ES-I3 (cell line): ENCODE measurements around the gene CETN1.

Source experiments
- H3K36me3 ChIP-seq: 2 replicates; pipeline ENCODE4 v1.6.1; 2013; ENCODE audit warnings: mild to moderate bottlenecking, low read length, control low read depth, moderate library complexity; ENCODE audit not compliant: insufficient read depth
- H3K4me1 ChIP-seq: 2 replicates; pipeline ENCODE4 v1.6.1; 2013; ENCODE audit warnings: mild to moderate bottlenecking, control low read depth, low read length; ENCODE audit not compliant: insufficient read depth
- H3K9ac ChIP-seq: 2 replicates; pipeline ENCODE4 v1.6.1; 2013; ENCODE audit warnings: low read depth, mild to moderate bottlenecking, low read length, moderate library complexity
- H3K9me3 ChIP-seq: 2 replicates; pipeline ENCODE4 v1.6.1; 2013; ENCODE audit warnings: mild to moderate bottlenecking, low read length, moderate library complexity; ENCODE audit not compliant: control insufficient read depth, insufficient read depth

The CETN1 gene

DNA sequence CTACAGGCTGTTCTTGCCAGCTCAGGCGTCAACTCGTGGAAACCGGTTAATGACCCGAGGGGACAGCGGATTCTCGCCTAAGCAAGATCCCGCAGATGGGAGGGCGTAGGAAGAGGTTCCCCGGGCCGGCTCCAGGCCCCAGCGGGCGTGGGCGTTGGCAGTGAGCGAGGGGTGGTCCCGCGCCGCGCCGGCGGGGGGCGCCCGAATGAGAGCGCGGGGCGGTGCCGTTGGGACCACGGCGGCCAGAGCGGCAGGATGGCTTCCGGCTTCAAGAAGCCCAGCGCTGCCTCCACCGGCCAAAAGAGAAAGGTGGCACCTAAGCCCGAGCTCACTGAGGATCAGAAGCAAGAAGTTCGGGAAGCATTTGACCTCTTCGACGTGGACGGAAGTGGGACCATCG, at the start of gene CETN1:
Gene CETN1, plus strand, starts transcription at position 227 of the 400 bp plus-strand sequence. Its CDS starts 29 bp downstream, at position 256.
- Histone ChIP-seq H3K9me3 (no peaks in the 10 kb centered on the region), H3K36me3 (no peaks in the 10 kb centered on the region), H3K9ac (no peak within 1 kb of the TSS), H3K4me1 (peaks cover 6% of the 10 kb centered on the region)

DNA sequence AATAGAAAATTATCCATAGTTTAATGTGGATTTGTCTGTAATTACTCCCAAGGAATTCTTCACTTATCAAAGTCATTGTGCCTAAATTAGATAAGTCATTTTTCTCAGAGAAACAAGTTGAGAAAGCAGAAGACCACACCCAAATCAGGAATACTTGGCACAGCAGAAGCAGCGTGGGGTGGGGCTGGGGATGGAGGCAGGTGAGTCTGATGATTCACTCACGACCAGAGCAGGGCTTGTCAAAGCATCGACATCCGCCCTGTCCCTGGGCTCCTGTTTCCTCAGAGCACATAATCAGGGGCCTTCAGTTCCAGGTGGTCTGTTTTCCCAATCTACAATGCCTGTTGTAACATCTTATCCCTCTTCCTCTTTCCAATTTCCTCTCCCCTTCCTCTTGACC, 48.2 kb upstream of the CETN1 start:
- Histone ChIP-seq H3K36me3 (no peaks in the 10 kb centered on the region), H3K4me1 (no peaks in the 10 kb centered on the region), H3K9ac (no peak overlapping the region), H3K9me3 (no peaks in the 10 kb centered on the region; the same call in 1 of the 2 replicates)

DNA sequence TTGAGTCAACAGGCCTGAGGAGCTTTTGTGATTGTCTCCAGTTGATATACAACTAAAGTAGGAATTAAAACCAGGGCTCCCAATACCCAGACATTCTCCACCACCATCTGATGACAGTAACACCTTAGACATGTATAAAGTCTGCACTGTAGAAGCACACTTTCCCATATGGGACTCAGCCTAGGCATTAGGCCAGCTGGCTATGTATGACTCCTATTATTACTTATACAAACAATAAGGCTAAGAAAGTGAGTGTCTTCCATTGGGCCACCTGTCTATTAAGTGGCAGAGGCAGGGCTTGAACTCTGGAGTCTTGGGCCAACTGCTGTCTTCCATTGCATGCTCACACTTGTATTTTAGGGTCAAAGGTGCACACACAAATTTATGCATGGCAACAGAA, 47.5 kb upstream of the CETN1 start:
- Histone ChIP-seq H3K36me3 (no peaks in the 10 kb centered on the region), H3K4me1 (no peaks in the 10 kb centered on the region), H3K9me3 (no peaks in the 10 kb centered on the region; the same call in 1 of the 2 replicates), H3K9ac (no peak overlapping the region)

DNA sequence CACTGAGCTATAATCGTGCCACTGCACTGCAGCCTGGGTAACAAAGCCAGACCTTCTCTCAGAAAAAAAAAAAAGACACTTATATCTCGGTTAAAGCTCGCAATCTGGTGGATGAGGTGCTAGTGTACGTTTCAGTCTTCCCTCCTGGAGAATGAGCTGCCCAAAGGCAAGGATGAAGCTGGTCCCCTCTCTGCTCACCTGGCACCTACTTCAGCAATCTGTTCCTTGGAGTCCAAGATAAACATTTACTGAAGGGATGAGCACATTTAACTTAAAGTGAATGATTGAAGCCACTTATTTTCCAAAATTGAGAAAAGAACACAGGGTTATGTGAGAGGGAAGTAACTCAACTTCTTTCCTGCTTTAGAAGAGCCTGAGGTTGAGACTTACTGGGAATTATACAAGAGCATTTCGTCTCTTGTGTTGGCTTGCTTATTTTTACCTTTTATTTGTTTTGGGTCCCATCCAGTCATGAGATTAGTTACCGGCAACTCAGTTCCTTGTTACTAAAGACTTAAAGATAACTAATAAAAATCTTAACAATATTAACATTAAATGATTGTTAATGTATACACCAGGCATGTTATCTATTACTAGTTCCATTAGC, 46.1 kb upstream of the CETN1 start:
- Histone ChIP-seq H3K36me3 (no peaks in the 10 kb centered on the region), H3K4me1 (no peaks in the 10 kb centered on the region), H3K9ac (no peak overlapping the region), H3K9me3 (no peaks in the 10 kb centered on the region; the same call in 1 of the 2 replicates)

DNA sequence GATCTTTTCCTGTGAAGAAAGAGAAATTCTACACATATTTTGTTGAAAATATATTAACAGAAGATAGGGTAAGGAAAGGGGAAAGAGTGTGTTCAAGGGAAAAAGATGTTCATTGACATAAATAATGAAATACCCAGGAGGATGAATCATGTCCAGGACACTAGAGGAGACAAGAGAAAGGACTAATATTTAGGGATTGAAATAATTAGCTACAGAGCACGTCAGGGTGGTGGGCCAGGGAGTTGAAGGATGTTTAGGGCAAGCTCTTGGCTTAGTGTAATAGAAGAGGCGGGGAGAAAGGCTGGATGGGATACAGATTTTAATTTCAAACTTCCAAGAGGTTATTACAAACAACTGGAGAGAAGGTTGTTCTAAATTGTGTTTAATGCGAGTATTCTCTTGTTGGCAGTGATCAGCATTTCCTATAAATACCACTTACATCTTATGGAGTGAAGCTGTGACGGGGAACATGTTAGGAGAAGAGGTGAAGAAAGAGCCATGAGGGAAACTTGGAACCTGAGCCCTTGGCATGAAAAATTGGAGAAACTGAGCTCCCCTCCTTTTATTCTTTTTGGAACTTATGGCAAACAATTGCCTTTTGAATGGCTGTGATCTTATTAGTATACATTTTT, 36.6 kb upstream of the CETN1 start:
- Histone ChIP-seq H3K9ac (no peak overlapping the region), H3K9me3 (no peaks in the 10 kb centered on the region), H3K36me3 (no peaks in the 10 kb centered on the region), H3K4me1 (no peaks in the 10 kb centered on the region)

DNA sequence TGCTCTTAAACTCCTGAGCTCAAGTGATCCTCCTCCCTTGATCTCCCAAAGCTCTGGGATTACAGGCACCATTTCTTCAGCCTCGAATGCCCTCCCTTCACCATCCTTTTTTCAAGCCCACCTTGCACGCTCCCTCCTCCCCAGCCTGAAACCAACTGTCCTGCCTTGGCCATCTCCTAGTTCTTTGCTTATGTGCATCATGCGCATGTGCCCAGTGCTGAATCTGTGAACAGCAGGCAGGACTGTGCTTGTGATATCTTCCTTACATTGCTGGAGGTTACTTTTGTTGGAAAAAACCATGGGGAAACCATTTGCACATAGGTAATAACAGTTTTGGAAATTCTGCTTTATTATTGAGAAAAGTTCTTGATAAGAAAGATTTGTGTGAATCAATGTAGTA, 30.2 kb upstream of the CETN1 start:
- Histone ChIP-seq H3K9ac (no peak overlapping the region), H3K36me3 (no peaks in the 10 kb centered on the region)

DNA sequence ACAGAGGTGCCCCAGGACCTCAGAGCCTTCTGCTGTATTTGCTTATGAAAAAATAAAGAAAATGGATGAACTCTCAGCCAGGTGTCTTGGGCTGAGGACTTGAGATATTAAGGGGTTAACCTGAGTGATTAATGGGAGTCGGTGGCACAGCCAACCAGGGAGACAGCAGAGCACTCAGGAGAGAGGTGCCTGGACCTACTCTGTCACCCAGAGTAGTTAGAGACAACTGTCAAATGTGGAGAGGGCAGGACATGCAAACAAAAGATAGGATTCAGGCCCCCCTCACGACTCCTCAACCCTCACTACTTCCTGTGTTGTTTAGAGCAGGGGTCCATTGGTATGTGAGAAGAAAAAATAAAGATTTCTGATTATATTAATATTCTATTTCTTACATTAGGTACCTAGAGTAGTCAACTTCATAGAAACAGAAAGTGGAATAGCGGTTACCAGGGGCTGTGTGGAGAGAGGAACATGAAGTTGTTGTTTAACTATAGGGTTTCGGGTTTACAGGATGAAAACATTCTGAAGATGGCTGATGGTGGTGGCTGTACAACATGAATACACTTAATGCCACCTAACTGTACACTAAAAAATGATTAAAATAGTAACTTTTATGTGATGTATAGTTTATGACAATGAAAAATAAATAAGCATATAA, 28.6 kb upstream of the CETN1 start:
- Histone ChIP-seq H3K9me3 (no peaks in the 10 kb centered on the region), H3K9ac (no peak overlapping the region), H3K36me3 (no peaks in the 10 kb centered on the region), H3K4me1 (no peaks in the 10 kb centered on the region)

More for the DNA sequence above, 30.2 kb upstream of the CETN1 start:
- H3K9me3 ChIP-seq: no peaks in the 10 kb centered on the region
- no peaks in the 10 kb centered on the region for H3K4me1 ChIP-seq

DNA sequence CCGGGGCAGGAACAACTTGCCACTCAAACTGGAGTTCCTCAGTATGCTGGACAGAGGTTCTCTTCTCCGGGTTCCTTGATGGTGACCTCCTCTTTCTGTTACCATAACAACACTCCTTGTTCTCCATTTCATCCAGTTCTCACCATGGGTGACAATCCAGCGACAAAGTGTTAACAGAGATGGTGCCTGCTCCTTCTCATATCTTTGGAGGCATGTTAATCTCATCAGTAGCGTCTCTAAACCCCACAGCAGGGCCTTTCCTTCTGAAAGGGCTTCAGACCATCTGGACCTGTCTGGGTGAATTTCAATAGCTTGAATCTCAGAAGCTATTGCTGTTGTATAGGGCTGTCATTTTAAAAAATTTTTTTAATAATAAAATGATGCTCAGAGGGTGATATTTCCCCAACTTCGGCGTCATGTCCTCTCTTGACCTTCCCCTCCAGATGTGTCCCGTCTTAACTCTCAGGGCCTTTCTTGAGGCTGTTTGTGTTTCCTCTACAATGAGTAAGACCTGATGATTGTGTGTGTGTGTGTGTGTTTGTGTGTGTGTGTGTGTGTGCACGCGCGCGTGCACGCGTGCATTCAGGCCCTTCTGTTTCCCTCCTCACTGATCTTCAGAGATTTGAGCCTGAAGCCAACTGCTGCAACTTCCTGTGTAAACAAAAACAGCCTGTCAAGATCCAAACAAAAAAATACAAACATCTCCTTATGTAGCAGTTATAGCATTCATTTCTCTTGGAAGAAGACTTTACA, 24.3 kb upstream of the CETN1 start:
- H3K9me3 ChIP-seq: no peaks in the 10 kb centered on the region
- no peaks in the 10 kb centered on the region for H3K36me3 ChIP-seq
- no peak overlapping the region for H3K9ac ChIP-seq
- H3K4me1 ChIP-seq: no peaks in the 10 kb centered on the region

DNA sequence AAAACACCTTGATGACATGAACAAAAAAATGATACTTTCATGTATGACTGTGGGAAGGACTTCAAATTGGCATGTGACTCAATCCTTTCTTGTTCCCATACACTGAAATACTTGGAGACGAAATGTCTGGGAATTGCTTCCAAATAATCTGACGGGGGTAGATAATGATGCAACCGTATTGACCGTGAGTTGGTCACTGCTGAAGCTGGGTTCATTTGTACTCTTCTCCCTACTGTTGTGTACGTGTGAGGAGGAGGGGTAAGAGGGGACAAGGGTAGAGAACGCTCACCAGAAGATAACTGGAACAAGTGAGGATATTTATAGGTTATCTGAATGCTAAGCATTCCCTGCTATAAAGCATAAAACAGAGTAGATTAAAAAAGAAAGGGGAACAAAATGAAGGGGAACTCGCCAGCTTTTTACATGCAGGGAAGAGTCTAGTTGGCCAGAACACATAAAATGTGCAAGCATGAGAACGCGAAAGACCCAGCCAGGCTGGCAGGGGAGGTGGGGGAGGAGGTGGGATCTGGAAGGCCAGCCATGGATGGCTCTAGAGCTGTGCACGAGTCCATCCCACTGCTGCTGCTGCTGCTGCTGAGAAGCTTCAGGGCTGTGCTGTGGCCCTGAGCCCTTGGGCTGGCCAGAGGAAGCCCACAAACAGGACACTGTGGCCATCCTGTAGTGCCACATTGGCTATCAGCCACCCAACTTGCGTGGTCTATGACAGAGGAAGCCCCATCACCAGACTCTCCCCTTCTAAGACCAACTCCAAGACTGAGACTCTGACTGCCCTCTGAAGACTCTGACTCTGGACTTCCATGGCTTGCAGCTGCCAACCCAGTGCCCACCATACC, 15.2 kb upstream of the CETN1 start:
- H3K9ac ChIP-seq: no peak overlapping the region

DNA sequence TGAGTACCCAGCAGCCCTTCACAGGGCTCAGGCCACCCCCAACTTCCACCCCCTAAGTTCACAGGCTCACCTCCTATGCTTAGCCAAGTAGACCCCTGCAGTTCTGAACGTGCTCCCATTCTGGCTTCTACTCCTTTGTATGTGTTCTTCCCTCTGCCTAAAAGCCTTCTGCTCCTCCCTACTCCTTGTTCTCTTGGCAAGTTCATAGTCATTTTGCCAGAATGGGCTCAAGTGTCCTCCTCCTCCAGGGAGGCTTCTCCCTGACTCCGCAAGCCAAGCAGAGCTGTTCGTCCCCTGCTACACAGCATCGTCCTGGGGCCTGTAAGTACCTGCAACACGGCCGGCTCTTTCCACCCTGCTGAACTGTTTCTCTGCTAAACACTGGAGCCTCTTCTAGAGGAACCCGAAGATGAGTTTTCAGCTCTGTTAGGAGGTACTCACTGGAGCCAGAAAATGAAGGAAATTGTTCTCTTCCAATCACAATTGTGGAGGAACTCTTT, 14.6 kb upstream of the CETN1 start:
- Histone ChIP-seq H3K9ac (no peak overlapping the region), H3K4me1 (no peaks in the 10 kb centered on the region), H3K36me3 (no peaks in the 10 kb centered on the region), H3K9me3 (no peaks in the 10 kb centered on the region)

More for the DNA sequence above, 15.2 kb upstream of the CETN1 start:
- Histone ChIP-seq H3K9me3 (no peaks in the 10 kb centered on the region), H3K4me1 (no peaks in the 10 kb centered on the region), H3K36me3 (no peaks in the 10 kb centered on the region)

DNA sequence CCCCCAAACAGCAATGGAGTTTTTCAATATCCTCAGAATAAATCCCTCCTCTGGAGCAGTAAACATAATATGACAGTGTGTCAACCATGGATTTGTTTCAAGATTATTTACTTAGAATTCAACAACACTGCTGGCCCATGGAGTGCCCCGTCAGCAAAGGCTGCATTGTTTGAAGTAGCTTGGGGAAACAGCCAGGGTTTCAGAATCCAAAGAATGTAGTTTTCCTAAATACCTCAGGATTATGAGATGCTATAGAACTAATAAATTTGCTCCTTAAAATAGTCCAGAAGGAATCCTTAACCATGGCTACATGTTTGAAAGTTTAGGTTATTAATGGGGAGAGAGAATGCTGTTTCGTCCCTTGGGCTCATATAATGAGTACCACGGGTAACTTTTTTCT, 13.1 kb upstream of the CETN1 start:
- no peak overlapping the region for H3K9ac ChIP-seq
- no peaks in the 10 kb centered on the region for H3K36me3 ChIP-seq
- H3K4me1 ChIP-seq: no peaks in the 10 kb centered on the region
- no peaks in the 10 kb centered on the region for H3K9me3 ChIP-seq

DNA sequence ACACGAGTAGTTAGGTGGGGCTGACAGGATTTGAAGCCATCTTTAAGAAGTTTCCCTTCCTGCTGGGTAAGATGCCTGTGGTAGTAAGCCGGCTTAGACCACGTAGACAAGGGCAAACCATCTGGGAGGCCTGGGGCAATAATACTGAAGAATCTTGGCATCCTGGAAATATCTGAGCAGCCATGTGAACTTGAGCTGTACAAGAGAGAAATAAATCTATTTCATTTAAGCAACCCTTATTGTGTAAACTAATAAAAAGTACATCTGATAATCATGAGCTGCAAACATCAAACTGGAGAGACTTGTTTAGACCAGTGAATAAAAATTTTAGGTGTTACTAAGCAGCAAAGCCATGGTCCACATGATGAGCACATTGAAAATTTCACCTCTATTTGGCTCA, 11.4 kb upstream of the CETN1 start:
- H3K36me3 ChIP-seq: no peaks in the 10 kb centered on the region
- H3K9ac ChIP-seq: no peak overlapping the region
- no peaks in the 10 kb centered on the region for H3K9me3 ChIP-seq
- H3K4me1 ChIP-seq: peaks cover 7% of the 10 kb centered on the region

DNA sequence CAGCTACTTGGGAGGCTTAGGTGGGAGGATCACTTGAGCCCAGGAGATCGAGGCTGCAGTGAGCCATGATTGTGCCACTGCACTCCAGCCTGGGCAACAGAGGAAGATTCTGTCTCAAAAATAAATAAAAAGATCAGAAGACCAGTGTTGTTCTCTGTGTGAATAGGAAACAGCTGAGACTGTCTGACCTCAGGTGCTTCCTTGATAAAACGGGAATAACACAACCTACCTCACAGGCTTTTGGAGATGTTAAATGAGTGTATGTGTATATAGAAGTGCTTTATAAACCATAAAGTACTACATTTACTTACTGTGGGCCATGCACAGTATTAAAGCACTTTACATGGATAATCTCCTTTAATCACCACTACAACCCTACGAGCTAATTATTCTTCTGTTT, 9.9 kb upstream of the CETN1 start:
- H3K4me1 ChIP-seq: peaks cover 21% of the 10 kb centered on the region
- H3K9ac ChIP-seq: no peak overlapping the region
- H3K9me3 ChIP-seq: no peaks in the 10 kb centered on the region
- H3K36me3 ChIP-seq: no peaks in the 10 kb centered on the region

DNA sequence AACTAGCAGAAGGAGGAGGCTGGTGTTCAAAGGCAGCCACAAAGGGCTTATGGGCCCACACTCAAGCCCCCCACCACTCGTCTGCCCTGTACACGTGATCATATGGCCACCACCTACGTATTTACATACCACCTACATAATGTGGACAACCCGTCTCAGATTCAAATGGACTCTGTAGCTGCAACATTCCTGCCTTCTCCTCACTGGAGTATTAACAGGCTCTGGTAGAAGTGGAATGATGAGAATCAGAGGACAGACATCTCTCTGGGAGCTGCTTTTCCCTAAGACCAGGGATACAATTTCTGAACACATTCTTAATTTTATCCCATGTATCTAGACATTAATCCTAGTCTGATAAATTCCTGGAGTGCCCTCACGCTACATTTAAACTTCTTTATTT, 9.5 kb upstream of the CETN1 start:
- no peaks in the 10 kb centered on the region for H3K9me3 ChIP-seq
- H3K36me3 ChIP-seq: no peaks in the 10 kb centered on the region
- H3K4me1 ChIP-seq: peaks cover 25% of the 10 kb centered on the region

More for the DNA sequence above, 9.5 kb upstream of the CETN1 start:
- no peak overlapping the region for H3K9ac ChIP-seq
